ENCODE results near the gene C1orf115.
"Not testable (repeated sequence)": the region's sequence is repeated elsewhere in the genome, so short reads cannot be mapped to it uniquely, and the experiment has no call there.

C1orf115 gene

DNA sequence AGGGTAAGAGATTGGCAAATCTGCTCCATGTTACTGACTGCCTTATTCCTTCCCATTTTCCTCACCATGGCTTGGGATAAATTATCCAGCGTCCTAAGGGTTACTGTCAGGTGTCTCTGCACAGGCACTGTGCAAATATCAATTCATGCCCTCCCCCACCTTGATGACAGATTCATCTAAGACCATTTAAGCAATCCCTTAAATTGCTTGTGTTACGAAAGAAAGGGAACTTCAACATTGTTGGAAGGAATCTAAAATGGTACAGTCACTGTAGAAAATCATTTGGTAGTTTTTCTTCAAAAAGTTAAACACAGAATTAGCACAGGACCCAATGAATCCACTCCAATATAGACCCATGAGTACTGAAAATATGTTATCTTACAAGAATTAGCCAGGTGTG lies 40.3 kb downstream of the C1orf115 start:
- DNase-seq: no peak

GRCh38 chr1:220732137-220732536 lies 42.0 kb downstream of the C1orf115 start:
- no peak for DNase-seq

DNA sequence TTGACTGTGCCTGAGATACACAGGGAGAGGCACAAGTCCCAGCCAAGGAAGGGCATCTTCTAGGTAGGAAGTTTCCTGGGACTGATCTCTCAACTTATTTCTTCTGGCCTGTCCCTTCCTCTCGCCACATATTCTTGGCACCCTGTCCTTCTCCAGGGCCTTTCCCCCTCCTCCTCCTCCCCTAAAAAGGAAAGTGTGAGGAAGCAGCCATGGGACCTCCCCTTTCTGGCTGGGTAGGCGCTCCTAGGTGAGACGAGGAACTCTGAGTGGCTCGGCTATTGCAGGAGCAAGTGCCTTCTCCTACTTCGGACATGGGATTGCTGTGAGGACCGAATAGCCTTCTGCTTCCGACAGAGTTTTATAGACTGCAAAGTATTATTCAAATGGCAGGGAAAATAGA lies 42.5 kb downstream of the C1orf115 start:
- DNase-seq: no peak

DNA sequence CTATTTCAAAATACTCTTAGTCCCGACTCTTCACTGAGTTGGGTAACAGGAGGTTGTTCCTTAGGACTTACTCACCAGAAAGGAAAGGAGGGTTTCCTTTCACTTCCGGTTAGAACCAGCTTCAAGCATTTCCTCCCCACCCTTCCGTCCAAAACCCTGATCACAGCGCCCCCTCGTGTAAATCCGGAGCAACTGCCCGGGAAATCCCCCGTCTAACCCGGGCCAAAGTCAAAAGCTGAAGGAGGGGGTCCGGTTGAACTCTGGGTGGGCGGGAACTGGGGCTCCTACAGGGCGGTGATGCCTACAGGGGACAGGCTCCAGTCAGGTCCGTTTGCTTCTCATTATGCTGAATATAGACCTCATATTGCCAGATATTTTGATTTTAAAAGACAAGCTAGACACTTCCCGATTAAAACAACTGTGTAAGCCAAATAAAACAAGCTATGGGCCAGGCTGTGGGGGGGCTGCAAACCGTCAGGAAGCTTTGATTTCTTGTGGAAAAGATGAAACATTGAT lies 43.0 kb downstream of the C1orf115 start:
- peak; percentile 58 for DNase-seq

GRCh38 chr1:220734571-220735326 lies 44.6 kb downstream of the C1orf115 start:
- no peak for DNase-seq

GRCh38 chr1:220736283-220736682 lies 46.1 kb downstream of the C1orf115 start:
- DNase-seq: not testable (repeated sequence)

DNA sequence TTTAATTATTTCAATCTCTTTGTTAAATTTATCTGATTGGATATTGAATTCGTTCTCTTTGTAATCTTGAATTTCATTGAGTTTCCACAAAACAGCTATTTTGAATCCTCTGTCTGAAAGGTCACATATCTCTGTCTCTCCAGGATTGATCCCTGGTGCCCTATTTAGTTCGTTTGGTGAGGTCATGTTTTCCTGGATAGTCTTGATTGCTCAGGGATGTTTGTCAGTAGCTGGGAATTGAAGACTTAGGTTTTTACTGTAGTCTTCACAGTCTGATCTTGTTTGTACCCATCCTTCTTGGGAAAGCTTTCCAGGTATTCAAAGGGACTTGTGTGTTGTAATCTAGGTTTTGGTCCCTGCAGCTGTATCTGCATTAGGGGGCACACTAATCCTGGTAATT lies 51.2 kb downstream of the C1orf115 start:
- no peak for DNase-seq

DNA sequence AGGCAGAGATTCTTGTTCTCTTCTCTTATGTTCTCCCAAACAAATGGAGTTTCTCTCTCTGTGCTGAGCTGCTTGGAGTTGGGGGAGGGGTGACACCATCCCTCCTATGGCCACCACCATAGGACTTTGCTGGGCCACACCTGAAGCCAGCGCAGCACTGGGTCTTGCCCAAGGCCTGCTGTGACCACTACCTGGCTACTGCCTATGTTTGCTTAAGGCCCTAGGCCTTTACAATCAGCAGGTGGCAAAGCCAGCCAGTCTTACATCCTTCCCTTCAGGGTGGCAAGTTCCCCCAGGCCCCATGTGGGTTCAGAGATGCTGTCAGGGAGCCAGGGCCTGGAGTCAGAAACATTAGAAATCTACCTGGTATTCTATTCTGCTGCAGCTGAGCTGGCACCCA lies 51.7 kb downstream of the C1orf115 start:
- no peak for DNase-seq

DNA sequence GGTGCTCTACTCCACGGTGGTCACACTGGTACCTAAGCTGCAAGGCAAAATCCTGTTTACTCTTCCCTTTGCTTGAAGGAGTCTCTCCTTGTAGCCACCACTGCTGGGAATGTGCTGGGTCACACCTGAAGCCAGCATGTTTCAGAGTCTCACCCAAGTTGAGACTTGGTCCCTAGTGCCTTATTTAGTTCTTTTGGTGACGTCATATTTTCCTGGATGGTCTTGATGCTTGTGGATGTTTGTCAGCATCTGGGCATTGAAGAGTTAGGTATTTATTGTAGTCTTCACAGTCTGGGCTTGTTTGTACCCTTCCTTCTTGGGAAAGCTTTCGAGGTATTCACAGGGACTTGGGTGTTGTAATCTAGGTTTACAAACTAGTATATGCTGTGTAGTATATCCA lies 52.4 kb downstream of the C1orf115 start:
- DNase-seq: no peak

DNA sequence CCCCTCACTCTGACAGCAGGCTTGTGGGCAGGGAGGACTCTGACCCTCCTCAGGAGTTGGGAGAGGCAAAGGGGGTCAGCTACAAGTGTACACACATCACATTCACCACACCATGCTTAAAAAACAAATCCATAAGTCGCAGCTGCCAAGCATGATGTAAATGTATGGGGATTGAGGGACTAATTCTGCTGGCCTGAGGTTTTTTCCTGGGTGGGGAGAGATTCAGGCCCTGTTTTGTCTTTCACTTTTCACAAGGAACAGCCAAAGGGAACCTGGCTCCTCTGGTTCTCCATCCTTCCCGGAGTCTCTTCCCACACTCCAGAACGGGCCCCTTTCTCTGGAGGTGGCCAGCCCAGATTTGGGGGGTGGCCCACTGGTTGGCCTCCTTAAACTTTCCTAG lies 56.7 kb downstream of the C1orf115 start:
- DNase-seq: no peak

DNA sequence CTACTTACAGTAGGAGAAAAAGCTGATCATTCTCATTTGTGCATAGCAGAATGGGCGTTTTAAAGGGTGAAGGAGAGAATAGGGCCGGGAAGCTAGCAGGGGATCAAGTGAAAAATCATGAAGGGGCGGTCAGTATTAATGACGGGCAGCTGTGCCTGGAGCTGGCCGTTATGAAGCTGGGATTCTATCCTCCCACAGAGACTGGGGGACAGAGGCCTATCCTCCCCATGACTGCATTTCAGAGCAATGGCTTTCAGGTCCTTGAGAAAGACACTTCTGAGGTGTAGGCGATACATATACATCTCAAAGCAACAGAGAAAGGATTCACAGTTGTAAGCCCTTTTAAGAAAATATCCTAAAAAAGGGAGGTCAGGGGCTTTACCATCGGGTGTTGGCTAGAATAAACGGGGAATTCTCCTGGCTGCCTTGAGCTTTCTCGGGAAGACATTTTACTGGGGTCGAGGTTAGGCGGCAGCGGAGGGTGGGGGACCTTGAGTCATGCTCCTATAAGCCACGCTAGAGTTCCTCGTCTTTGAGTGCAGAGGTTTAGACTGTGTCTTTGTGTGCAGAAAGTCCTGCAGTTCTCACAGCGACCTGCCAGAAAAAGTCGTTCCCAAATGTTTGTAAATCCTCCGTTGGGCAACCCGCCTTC lies 57.4 kb downstream of the C1orf115 start:
- DNase-seq: no peak

GRCh38 chr1:220748089-220748934 lies 58.1 kb downstream of the C1orf115 start, which contains the start of gene MTARC2:
MTARC2 (plus strand) TSS chr1:220748322; CDS start chr1:220748532, 210 bp downstream.
- peak; percentile 27 for DNase-seq
